Upper lobe of left lung (tissue), 4 donors: ENCODE measurements around the gene FBXL19.

Experiments used
- CTCF ChIP-seq, 6 experiments: fragments of 450-650 bp in 4 of 6; fragments of 200-600 bp in 2 of 6; sonication (generic) in 2 of 6; IDR thresholded peaks; one replicate each; pipeline ENCODE4 v1.5.1; 2016 to 2019; ENCODE audit warnings: antibody characterized with exemption in 6 of 6
- EP300 ChIP-seq, 4 donors: sonication (generic); formaldehyde crosslinking; IDR thresholded peaks; one replicate each; pipeline ENCODE4 v1.5.1; 2017; ENCODE audit warnings: antibody characterized with exemption in 4 of 4, control low read depth in 2 of 4
- POLR2A ChIP-seq, 4 donors: fragments of 450-650 bp; IDR thresholded peaks; one replicate each; pipeline ENCODE4 v1.5.1; 2016 to 2017; ENCODE audit warnings: antibody characterized with exemption in 4 of 4, mild to moderate bottlenecking in 2 of 4
- POLR2AphosphoS5 ChIP-seq, 2 donors: sonication (generic); formaldehyde crosslinking; IDR thresholded peaks; one replicate each; pipeline ENCODE4 v1.5.1; 2017; ENCODE audit warnings: antibody characterized with exemption in 2 of 2

- TF ChIP-seq CTCF (IDR thresholded peaks at IDR 0.05) (no peak), POLR2A (IDR thresholded peaks at IDR 0.05) (no peak), POLR2AphosphoS5 (IDR thresholded peaks at IDR 0.05) (no peak), EP300 (IDR thresholded peaks at IDR 0.05) (no peak)
Observed at GRCh38 chr16:30910427-30911029, 12.8 kb upstream of the FBXL19 start.
